OCI-LY1 (cell line): ENCODE measurements around the gene C1orf105.

Source experiments
- H2AFZ ChIP-seq: fragments of 200-600 bp; sonication (generic), shearing (Covaris generic); 2 replicates; pipeline ENCODE4 v1.6.0; 2014; ENCODE audit warnings: antibody characterized with exemption, mild to moderate bottlenecking, low read length
- H3F3A ChIP-seq: fragments of 200-600 bp; sonication (generic), shearing (Covaris generic); 2 replicates; pipeline ENCODE4 v1.6.0; 2014; ENCODE audit warnings: mild to moderate bottlenecking, antibody characterized with exemption, low read length, moderate library complexity; ENCODE audit not compliant: insufficient read depth
- H3K27ac ChIP-seq: fragments of 200-600 bp; sonication (generic); 2 replicates; pipeline ENCODE4 v1.5.1; 2014; ENCODE audit warnings: low read length, mixed run types, mild to moderate bottlenecking, low read depth; ENCODE audit not compliant: poor library complexity, severe bottlenecking
- H3K27me3 ChIP-seq: fragments of 200-600 bp; sonication (generic); 2 replicates; pipeline ENCODE4 v1.6.0; 2014; ENCODE audit warnings: antibody characterized with exemption, mild to moderate bottlenecking, low read length, moderate library complexity; ENCODE audit not compliant: insufficient read depth
- H3K36me3 ChIP-seq: fragments of 200-600 bp; sonication (generic); 2 replicates; pipeline ENCODE4 v1.6.1; 2014; ENCODE audit warnings: mild to moderate bottlenecking, antibody characterized with exemption, low read length, moderate library complexity, mixed read lengths; ENCODE audit not compliant: insufficient read depth
- H3K4me1 ChIP-seq: fragments of 200-600 bp; sonication (generic); 2 replicates; pipeline ENCODE4 v1.5.1; 2014; ENCODE audit warnings: mild to moderate bottlenecking, low read length, moderate library complexity; ENCODE audit not compliant: insufficient read depth, severe bottlenecking
- H3K4me2 ChIP-seq: fragments of 200-600 bp; sonication (generic), shearing (Covaris generic); 2 replicates; pipeline ENCODE4 v1.6.1; 2014; ENCODE audit warnings: low read length
- H3K4me3 ChIP-seq: fragments of 200-600 bp; sonication (generic); 2 replicates; pipeline ENCODE4 v1.5.1; 2014; ENCODE audit warnings: low read length, low read depth, mild to moderate bottlenecking, mixed read lengths; ENCODE audit not compliant: poor library complexity, severe bottlenecking
- H3K79me2 ChIP-seq: fragments of 200-600 bp; shearing (Covaris generic); 2 replicates; pipeline ENCODE4 v1.6.1; 2016; ENCODE audit warnings: mixed run types, low read length, mixed read lengths; ENCODE audit not compliant: insufficient read depth
- H3K9ac ChIP-seq: fragments of 200-600 bp; sonication (generic), shearing (Covaris generic); 2 replicates; pipeline ENCODE4 v1.6.1; 2014; ENCODE audit warnings: mild to moderate bottlenecking, low read length, mixed read lengths
- H3K9me2 ChIP-seq: fragments of 200-600 bp; sonication (generic), shearing (Covaris generic); 2 replicates; pipeline ENCODE4 v1.6.1; 2014; ENCODE audit warnings: low read depth, mild to moderate bottlenecking, low read length, mixed read lengths
- H3K9me3 ChIP-seq: fragments of 200-600 bp; shearing (Covaris generic); 2 replicates; pipeline ENCODE4 v1.6.1; 2014; ENCODE audit warnings: low read length, mixed read lengths
- H4K20me1 ChIP-seq: fragments of 200-600 bp; sonication (generic), shearing (Covaris generic); 2 replicates; pipeline ENCODE4 v1.6.0; 2016; ENCODE audit warnings: mild to moderate bottlenecking, low read length; ENCODE audit not compliant: insufficient read depth
- EZH2 ChIP-seq: fragments of 200-600 bp; sonication (generic), shearing (Covaris generic); IDR thresholded peaks from 2 replicates; pipeline ENCODE4 v1.8.0; 2017; ENCODE audit warnings: borderline replicate concordance, mixed run types, mild to moderate bottlenecking, antibody characterized with exemption, low read length, moderate library complexity, mixed read lengths
- TF ChIP-seq, protein P1 (sequence below): fragments of 200-600 bp; sonication (generic), shearing (Covaris generic); IDR thresholded peaks from 2 replicates; pipeline ENCODE4 v1.5.1; 2017; ENCODE audit warnings: mild to moderate bottlenecking, antibody characterized with exemption, low read length, moderate library complexity, mixed read lengths

Gene C1orf105

DNA sequence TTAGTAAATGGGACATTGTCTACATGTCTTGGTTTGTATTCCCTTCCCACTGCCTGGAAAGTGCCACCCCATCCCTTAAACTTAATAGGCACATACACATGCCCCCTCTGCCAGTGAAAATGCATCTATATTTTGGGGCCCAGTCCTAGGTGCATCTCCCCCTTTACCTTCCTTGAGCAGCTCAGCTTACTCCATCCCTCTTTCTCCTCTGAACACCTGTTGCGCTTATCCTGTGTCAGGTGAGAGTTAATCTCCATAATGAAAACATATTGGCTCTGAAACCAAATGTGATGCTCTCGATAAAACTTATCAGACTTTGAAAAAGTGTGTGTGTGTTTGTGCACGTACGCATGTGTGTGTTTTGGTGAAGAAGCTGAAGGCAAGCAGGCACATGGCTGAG lies 97.1 kb downstream of the C1orf105 start:
- TF ChIP-seq, protein P1, sequence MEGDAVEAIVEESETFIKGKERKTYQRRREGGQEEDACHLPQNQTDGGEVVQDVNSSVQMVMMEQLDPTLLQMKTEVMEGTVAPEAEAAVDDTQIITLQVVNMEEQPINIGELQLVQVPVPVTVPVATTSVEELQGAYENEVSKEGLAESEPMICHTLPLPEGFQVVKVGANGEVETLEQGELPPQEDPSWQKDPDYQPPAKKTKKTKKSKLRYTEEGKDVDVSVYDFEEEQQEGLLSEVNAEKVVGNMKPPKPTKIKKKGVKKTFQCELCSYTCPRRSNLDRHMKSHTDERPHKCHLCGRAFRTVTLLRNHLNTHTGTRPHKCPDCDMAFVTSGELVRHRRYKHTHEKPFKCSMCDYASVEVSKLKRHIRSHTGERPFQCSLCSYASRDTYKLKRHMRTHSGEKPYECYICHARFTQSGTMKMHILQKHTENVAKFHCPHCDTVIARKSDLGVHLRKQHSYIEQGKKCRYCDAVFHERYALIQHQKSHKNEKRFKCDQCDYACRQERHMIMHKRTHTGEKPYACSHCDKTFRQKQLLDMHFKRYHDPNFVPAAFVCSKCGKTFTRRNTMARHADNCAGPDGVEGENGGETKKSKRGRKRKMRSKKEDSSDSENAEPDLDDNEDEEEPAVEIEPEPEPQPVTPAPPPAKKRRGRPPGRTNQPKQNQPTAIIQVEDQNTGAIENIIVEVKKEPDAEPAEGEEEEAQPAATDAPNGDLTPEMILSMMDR, result no peak
- TF ChIP-seq EZH2, result no peak
- no peaks in the 10 kb centered on the region for H3K27me3 ChIP-seq
- no peak overlapping the region for H3K4me2 ChIP-seq

More for the DNA sequence above, 97.1 kb downstream of the C1orf105 start:
- Histone ChIP-seq H3K4me1 (no peaks in the 10 kb centered on the region), H3K9ac (no peak overlapping the region), H3K27ac (no peak overlapping the region), H3K79me2 (no peaks in the 10 kb centered on the region), H3K36me3 (no peaks in the 10 kb centered on the region), H3K9me3 (no peaks in the 10 kb centered on the region), H3K9me2 (no peaks in the 10 kb centered on the region), H3K4me3 (no peak overlapping the region), H4K20me1 (no peaks in the 10 kb centered on the region), H2AFZ (no peak overlapping the region), H3F3A (no peaks in the 10 kb centered on the region)
